GM12864 (cell line): Measurements from ENCODE around the gene LTC4S.

Experiments
- DNase-seq: peaks from one replicate; pipeline ENCODE4 v3.0.0-alpha.2; 2011; ENCODE audit warnings: low read depth
- H3K4me3 ChIP-seq: 2 replicates; pipeline ENCODE4 v1.5.1; 2011; ENCODE audit warnings: mild to moderate bottlenecking, low read depth, low read length, control low read depth
- TF ChIP-seq, protein P1 (sequence below): IDR thresholded peaks from 2 replicates; pipeline ENCODE4 v1.5.1; 2011; ENCODE audit warnings: low read depth, mild to moderate bottlenecking, moderate library complexity, low read length, control low read depth, inconsistent platforms; ENCODE audit errors: missing control alignments

Gene LTC4S

DNA sequence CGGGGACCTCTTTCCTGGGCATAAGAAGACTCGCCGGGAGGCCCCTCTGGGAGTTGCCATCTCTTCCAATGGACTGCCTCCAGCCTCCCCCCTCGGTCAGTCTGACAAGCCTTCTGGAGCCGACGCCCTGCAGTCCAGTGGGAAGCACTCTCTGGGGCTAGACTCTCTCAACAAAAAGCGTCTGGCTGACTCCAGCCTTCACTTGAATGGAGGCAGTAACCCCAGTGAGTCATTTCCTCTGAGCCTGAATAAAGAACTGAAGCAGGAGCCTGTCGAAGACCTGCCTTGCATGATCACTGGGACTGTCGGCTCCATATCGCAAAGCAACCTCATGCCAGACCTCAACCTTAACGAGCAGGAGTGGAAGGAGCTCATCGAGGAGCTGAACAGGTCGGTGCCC, 28.4 kb upstream of the LTC4S start:
- no peak overlapping the region for H3K4me3 ChIP-seq
- TF ChIP-seq, protein P1, sequence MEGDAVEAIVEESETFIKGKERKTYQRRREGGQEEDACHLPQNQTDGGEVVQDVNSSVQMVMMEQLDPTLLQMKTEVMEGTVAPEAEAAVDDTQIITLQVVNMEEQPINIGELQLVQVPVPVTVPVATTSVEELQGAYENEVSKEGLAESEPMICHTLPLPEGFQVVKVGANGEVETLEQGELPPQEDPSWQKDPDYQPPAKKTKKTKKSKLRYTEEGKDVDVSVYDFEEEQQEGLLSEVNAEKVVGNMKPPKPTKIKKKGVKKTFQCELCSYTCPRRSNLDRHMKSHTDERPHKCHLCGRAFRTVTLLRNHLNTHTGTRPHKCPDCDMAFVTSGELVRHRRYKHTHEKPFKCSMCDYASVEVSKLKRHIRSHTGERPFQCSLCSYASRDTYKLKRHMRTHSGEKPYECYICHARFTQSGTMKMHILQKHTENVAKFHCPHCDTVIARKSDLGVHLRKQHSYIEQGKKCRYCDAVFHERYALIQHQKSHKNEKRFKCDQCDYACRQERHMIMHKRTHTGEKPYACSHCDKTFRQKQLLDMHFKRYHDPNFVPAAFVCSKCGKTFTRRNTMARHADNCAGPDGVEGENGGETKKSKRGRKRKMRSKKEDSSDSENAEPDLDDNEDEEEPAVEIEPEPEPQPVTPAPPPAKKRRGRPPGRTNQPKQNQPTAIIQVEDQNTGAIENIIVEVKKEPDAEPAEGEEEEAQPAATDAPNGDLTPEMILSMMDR: no peak

DNA sequence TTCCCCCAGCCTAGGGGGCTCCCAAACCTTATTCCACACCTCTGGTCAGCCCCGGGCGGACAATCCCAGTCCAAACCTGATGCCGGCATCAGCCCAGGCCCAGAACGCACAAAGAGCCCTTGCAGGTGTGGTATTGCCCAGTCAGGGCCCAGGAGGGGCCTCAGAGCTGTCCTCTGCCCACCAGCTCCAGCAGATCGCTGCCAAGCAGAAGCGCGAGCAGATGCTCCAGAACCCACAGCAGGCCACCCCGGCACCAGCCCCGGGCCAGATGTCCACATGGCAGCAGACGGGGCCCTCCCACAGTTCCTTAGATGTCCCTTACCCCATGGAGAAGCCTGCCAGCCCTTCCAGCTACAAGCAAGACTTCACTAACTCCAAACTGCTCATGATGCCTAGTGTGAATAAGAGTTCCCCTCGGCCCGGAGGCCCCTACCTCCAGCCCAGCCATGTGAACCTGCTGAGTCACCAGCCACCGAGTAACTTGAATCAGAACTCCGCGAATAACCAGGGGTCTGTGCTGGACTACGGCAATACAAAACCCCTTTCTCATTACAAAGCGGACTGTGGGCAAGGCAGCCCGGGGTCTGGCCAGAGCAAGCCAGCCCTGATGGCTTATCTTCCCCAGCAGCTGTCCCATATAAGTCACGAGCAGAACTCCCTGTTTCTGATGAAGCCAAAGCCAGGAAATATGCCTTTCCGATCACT, 27.6 kb upstream of the LTC4S start:
- no peak for DNase-seq

More for the DNA sequence above, 28.4 kb upstream of the LTC4S start:
- no peak for DNase-seq

DNA sequence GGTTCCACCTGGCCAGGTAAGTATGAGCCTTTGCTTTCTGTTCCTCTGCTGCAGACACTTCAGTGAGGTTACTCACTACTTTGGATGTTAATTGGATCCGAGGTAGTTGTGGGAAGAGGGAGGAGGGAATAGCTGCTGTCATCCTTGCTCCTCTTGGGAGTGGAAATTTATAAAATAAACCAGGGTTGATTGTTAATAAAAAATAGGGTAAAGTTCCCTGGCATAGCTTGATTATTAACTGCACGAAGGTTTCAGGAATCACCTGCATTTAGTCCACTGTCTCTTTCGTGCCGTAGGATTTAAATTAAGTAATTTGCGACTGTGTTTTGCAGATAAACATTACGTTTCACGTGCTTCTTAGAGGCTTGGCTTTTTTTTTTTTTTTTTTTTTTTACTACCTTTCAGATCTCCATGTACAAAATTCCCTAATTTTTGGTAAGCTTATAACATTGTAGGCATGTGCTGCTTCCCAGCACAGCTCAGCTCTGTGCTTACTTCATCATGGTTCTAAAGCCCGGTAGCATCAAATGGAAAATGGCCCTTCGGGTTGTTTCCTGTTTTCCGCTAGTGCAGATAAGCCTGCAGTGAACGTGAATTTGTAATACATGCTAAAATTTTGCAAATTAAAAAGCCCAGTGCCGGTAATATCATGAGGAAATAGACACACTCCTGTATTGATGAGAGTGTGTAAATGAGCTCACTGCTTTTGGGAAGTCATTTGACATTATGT, 26.9 kb upstream of the LTC4S start:
- no peak overlapping the region for H3K4me3 ChIP-seq
- DNase-seq: no peak
- TF ChIP-seq, protein P1: no peak

More for the DNA sequence above, 27.6 kb upstream of the LTC4S start:
- no peak overlapping the region for H3K4me3 ChIP-seq
- TF ChIP-seq, protein P1: no peak

DNA sequence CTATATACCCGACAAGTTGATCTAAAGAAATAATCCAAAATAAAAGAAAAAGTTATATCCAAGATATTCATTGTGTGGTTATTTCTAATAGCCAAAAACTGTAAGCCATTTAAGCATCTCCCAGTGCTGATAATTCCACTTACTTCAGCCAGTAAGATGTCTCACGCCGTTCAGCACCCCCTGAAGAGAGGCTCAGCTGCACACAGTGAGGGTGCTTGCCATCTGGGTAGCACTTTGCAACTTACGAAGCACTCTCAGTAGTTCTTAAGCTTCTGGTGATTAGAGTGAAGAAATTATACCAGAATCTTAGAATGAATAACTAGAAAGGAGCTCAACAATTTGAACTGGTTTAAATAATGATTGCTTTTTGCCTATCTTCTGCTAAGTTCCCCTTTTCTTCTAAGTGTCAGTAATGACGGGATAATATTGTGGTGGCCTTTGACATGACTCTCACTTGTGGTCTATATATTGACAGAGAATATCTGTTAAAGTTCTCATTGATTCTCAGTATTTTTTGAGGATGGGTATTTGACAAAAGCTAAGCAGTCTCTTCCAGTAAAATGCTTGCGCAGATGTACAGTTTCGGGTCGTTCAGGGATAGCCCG, 26.2 kb upstream of the LTC4S start:
- H3K4me3 ChIP-seq: no peak overlapping the region
- TF ChIP-seq, protein P1: no peak
- no peak for DNase-seq

DNA sequence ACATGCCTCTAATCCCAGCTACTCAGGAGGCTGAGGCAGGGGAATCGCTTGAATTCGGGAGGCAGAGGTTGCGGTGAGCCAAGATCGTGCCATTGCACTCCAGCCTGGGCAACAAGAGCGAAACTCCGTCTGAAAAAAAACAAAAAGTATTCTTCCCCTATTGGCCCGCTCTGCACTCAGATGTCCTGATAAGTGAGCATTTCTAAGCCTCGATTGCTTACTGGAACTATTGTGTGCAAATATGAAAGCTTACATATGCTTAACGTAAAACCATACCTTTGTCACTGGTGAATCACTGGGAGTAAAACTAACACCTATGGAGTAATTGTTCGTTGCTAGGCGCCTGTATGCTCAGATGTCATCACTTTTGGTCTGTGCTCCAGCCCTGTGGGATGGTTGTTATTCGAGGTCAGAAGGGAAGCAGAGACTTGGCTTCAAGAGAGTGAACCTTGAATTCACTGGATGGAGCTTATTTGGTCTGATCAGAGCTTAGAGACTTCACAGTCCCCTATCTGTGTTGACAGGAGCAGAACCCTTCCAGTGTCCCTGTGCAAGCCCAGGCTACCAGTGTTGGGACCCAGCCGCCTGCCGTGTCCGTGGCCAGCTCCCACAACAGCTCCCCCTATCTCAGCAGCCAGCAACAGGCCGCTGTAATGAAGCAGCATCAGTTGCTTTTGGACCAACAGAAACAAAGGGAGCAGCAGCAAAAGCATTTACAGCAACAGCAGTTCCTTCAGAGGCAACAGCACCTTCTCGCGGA, 25.3 kb upstream of the LTC4S start:
- no peak overlapping the region for H3K4me3 ChIP-seq
- TF ChIP-seq, protein P1: no peak
- no peak for DNase-seq

DNA sequence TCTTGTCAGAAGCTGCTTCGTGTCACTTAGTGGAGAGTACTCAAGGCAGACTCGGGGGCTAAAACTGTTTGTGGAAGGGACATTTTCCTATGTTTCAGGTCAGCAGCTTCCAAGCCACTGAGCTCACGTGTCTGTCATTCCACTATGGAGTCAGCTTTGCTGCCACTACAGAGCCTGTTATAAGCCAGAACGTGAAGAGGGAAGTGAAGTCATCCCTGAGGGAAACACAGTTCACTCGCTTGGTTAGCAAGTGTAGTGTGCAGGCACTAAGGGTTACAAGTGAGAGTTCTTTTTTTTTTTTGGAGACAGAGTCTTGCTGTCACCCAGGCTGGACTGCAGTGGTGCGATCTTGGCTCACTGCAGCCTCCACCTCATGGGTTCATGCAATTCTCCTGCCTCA, 24.5 kb upstream of the LTC4S start:
- DNase-seq: no peak

More for the DNA sequence above, 24.5 kb upstream of the LTC4S start:
- no peak overlapping the region for H3K4me3 ChIP-seq
- TF ChIP-seq, protein P1: no peak
